GM10248 (cell line): ENCODE data around the gene VSTM2B.
A peak's percentile ranks its signal among the peaks of the same experiment; 100 is the strongest.

Experiments used
- CTCF ChIA-PET: fragments of 300-600 bp; sonication (Branson Sonifier 250); formaldehyde crosslinking; extraction: SDS; loops from one replicate; lab custom pipeline; 2021; ENCODE audit warnings: antibody characterized with exemption; lab: Yijun Ruan, JAX
- POLR2A ChIA-PET: fragments of 350-650 bp; sonication (Branson Sonifier 250); formaldehyde crosslinking; extraction: SDS; loops from one replicate; lab custom pipeline; 2020; ENCODE audit warnings: antibody characterized with exemption; lab: Yijun Ruan, JAX
- DNase-seq: peaks from one replicate; pipeline ENCODE4 v3.0.0; 2012; ENCODE audit errors: extremely low spot score
- CTCF ChIP-seq: IDR thresholded peaks from 2 replicates; pipeline ENCODE4 v1.5.1; 2012; ENCODE audit warnings: mild to moderate bottlenecking, low read depth; ENCODE audit errors: extremely low read depth, missing control alignments, control extremely low read depth

The VSTM2B gene

GRCh38 chr19:29576046-29576606 is 50.3 kb downstream of the VSTM2B start:
- no peak for TF ChIP-seq CTCF
- no peak for DNase-seq
- ChIA-PET POLR2A (interaction anchor here (0.5 kb wide), 1 partner anchor 30 kb away, joined by 3 read pairs; the partner anchor contains the start of gene POP4), CTCF (interaction anchor here (0.7 to 2.5 kb wide), 6 partner anchors 11 to 114 kb away, joined by 3 to 11 read pairs (median 3); partner anchors contain the start of gene POP4)

- TF ChIP-seq CTCF, result no peak
- POLR2A ChIA-PET, result interaction anchor here (0.5 kb wide), 1 partner anchor 29 kb away, joined by 3 read pairs; the partner anchor contains the start of gene POP4
- DNase-seq, result peak; percentile 62
- CTCF ChIA-PET, result interaction anchor here (2.0 to 2.5 kb wide), 2 partner anchors 10 to 34 kb away, joined by 4 to 11 read pairs; no protein-coding TSS in a partner anchor
Measured at GRCh38 chr19:29576761-29577648, 51.2 kb downstream of the VSTM2B start.

- CTCF ChIA-PET, result interaction anchor here (2.0 to 2.5 kb wide), 2 partner anchors 10 to 33 kb away, joined by 4 to 11 read pairs; no protein-coding TSS in a partner anchor
- no peak for TF ChIP-seq CTCF
- POLR2A ChIA-PET, result no interaction called here
- no peak for DNase-seq
Measured at GRCh38 chr19:29577649-29577963, 51.8 kb downstream of the VSTM2B start.

GRCh38 chr19:29578349-29578748 is 52.6 kb downstream of the VSTM2B start:
- no peak for TF ChIP-seq CTCF
- CTCF ChIA-PET, result no interaction called here
- no peak for DNase-seq
- POLR2A ChIA-PET, result no interaction called here

DNA sequence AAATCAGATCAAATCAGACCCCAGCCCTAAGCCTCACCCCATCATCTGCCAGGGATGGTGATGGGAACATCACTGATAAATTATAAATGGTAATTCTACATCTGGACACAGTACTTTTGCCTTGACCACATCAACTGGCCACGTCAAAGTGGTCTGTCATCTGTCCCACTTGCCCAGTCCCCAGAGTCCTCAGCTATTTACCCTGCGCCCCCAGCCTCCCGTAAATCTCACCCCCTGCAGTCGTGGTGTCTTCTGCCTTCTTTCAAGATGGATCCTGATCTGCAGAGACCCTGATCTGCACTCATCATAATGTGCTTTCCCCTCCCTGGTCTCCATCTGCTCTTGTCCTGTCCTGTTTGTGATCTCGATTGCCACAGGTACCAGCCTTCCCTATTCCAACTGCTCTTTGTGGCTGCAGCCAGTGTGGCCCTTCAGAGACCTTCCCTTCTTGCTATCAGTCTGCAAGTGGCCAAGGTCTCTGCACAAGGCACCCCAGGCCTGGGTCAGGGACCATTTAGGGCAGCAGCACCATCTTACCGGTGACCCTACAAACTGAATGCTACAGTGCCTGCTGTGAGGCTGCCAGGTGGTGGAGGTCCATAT is 53.6 kb downstream of the VSTM2B start:
- CTCF ChIA-PET, result no interaction called here
- no peak for DNase-seq
- POLR2A ChIA-PET, result no interaction called here
- TF ChIP-seq CTCF, result no peak

- CTCF ChIA-PET, result no interaction called here
- DNase-seq, result no peak
- no peak for TF ChIP-seq CTCF
- POLR2A ChIA-PET, result no interaction called here
Measured at GRCh38 chr19:29581398-29581797, 55.6 kb downstream of the VSTM2B start.
